Skeletal muscle cell (primary cell): ENCODE results near the gene DRAXIN.
A peak's percentile ranks its signal among the peaks of the same experiment; 100 is the strongest.

Experiments used
- DNase-seq: peaks from one replicate; pipeline ENCODE4 v3.0.0-alpha.2; 2010; ENCODE audit warnings: low read depth
- H3K4me3 ChIP-seq: 2 replicates; pipeline ENCODE4 v1.5.1; 2011; ENCODE audit warnings: low read depth, mild to moderate bottlenecking, control low read depth, low read length, moderate library complexity

Gene DRAXIN

GRCh38 chr1:11682287-11682771, 9.2 kb upstream of the DRAXIN start:
- no peak overlapping the region for H3K4me3 ChIP-seq

GRCh38 chr1:11682799-11683198, 8.7 kb upstream of the DRAXIN start:
- no peak for DNase-seq
- H3K4me3 ChIP-seq, result no peak overlapping the region

More at GRCh38 chr1:11682287-11682771, 9.2 kb upstream of the DRAXIN start:
- no peak for DNase-seq

- no peak for DNase-seq
- H3K4me3 ChIP-seq, result no peak overlapping the region
Observed at GRCh38 chr1:11684070-11684469, 7.4 kb upstream of the DRAXIN start.

- no peak overlapping the region for H3K4me3 ChIP-seq
- no peak for DNase-seq
Observed at GRCh38 chr1:11685210-11685752, 6.2 kb upstream of the DRAXIN start.

- DNase-seq, result no peak
Observed at GRCh38 chr1:11688506-11688905, 3.0 kb upstream of the DRAXIN start.

GRCh38 chr1:11690397-11691301, 861 bp upstream of the DRAXIN start:
- DNase-seq, result no peak
- H3K4me3 ChIP-seq, result peak overlapping the region; percentile 39

More at GRCh38 chr1:11688506-11688905, 3.0 kb upstream of the DRAXIN start:
- no peak overlapping the region for H3K4me3 ChIP-seq

GRCh38 chr1:11691928-11692711, 610 bp downstream of the DRAXIN start:
- DNase-seq, result no peak
- peak overlapping the region; percentile 22 for H3K4me3 ChIP-seq

- no peak overlapping the region for H3K4me3 ChIP-seq
- DNase-seq, result peak; percentile 37
Observed at GRCh38 chr1:11693024-11693590, 1.6 kb downstream of the DRAXIN start.

- DNase-seq, result no peak
Observed at GRCh38 chr1:11693917-11694316, 2.4 kb downstream of the DRAXIN start.

GRCh38 chr1:11695861-11696260, 4.4 kb downstream of the DRAXIN start:
- no peak overlapping the region for H3K4me3 ChIP-seq
- no peak for DNase-seq

More at GRCh38 chr1:11693917-11694316, 2.4 kb downstream of the DRAXIN start:
- H3K4me3 ChIP-seq, result no peak overlapping the region

- DNase-seq, result no peak
- H3K4me3 ChIP-seq, result no peak overlapping the region
Observed at GRCh38 chr1:11697188-11697892, 5.8 kb downstream of the DRAXIN start.

- no peak for DNase-seq
- H3K4me3 ChIP-seq, result no peak overlapping the region
Observed at GRCh38 chr1:11697893-11698210, 6.3 kb downstream of the DRAXIN start.

- no peak for DNase-seq
- no peak overlapping the region for H3K4me3 ChIP-seq
Observed at GRCh38 chr1:11700601-11701467, 9.3 kb downstream of the DRAXIN start.

- DNase-seq, result no peak
- H3K4me3 ChIP-seq, result no peak overlapping the region
Observed at GRCh38 chr1:11701551-11701961, 10.0 kb downstream of the DRAXIN start.

- no peak overlapping the region for H3K4me3 ChIP-seq
- DNase-seq, result no peak
Observed at GRCh38 chr1:11701981-11702803, 10.7 kb downstream of the DRAXIN start.

- H3K4me3 ChIP-seq, result no peak overlapping the region
- no peak for DNase-seq
Observed at GRCh38 chr1:11703357-11704193, 12.1 kb downstream of the DRAXIN start.

- DNase-seq, result no peak
- no peak overlapping the region for H3K4me3 ChIP-seq
Observed at GRCh38 chr1:11704194-11704529, 12.7 kb downstream of the DRAXIN start.
